Head of caudate nucleus (tissue), 42 donors: ENCODE measurements around the gene TRRAP.

Source experiments
- DNase-seq, 42 donors: peaks; one replicate each; pipeline versions ENCODE4 v3.0.0 to v3.0.0-alpha.2; 2020 to 2021; ENCODE audit warnings: mixed read lengths in 7 of 42
- intact Hi-C: fragments of 100-400 bp; cut with DNase I; formaldehyde crosslinking; loops from one replicate; pipeline ENCODE4 v1.15.0; 2022

Gene TRRAP

GRCh38 chr7:98863601-98864000, 14.7 kb upstream of the TRRAP start:
- intact Hi-C loops = no loop called here
- no peak for DNase-seq

DNA sequence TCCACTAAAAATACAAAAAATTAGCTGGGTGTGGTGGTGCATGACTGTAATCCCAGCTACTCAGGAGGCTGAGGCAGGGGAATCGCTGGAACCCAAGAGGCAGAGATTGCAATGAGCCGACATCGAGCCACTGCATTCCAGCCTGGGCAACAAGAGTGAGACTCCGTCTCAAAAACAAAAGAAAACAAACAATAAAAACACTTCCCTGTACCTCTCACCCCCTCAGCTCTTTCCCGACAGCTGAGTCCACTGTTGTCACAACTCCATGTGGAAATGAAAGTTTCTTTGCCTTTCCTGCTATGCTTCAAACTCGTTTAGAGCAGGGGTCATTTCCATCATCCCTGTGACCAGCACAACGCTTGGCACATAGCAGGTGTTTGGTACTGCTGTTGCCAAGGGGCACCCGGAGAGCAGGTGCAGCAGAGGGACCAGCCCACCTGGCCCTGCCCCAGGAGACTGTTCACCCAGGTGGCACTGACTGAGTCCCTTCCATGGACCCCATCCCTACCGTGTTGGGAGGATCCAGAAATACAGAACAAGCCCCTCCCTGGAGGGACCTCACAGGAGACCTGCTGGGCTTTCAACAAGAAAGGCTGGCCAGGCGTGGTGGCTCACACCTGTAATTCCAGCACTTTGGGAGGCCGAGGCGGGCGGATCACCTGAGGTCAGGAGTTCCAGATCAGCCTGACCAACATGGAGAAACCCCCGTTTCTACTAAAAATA, 13.4 kb upstream of the TRRAP start:
- DNase-seq = no peak
- intact Hi-C loops = no loop called here

- no peak for DNase-seq
- intact Hi-C loops = no loop called here
Measured at GRCh38 chr7:98866351-98866750, 12.0 kb upstream of the TRRAP start.

DNA sequence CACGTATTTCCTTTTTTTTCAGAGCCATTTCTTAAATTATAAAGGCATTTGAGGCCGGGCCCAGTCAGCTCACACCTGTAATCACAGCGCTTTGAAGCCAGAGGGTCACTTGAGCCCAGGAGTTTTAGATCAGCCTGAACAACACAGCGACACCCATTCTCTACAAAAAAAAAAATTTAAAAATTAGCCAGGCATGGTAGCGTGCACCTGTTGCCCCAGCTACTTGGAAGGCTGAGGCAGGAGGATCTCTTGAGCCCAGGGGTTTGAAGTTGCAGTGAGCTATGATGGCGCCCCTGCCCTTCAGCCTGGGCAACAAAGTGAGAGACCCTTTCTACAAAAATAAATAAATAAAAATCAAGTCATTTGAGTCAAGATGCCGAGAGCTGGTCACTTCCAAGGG, 11.6 kb upstream of the TRRAP start:
- no peak for DNase-seq
- intact Hi-C loops = no loop called here

GRCh38 chr7:98868450-98868849, 9.9 kb upstream of the TRRAP start:
- intact Hi-C loops = no loop called here
- no peak for DNase-seq

DNA sequence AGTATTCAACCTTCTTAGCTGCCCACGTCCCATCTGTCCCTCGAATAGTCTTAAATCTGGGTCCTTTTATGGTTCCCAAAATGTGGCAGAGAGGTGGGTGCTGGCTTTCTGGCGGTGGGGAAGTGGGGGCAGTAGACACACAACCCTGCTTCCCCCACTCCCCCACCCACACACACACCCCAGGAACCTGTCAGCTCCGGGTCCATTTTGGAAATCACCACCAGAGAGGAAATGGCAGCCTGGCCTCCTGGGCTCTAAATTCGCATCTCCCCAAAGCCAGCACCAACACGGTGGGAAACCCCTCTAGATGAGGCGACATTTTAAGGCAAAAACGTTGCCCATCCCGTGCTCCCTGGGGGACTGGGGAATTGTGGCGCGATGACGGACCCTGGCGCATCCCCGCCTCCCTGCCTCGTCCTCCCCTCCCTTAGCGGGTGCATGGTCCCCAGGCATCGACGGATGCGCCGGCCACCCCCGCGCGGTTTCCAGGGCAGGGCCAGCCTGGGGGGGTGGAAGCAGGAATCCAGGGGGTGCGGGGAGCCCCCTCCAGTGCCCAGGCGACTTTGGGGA, 9.2 kb upstream of the TRRAP start:
- intact Hi-C loops = no loop called here
- DNase-seq = peak in 16 of 42 donors; percentile 8 to 53 (median 30)

- intact Hi-C loops = loop anchor here (10.0 kb wide), 1 partner anchor 585 kb away; the partner anchor contains the start of gene BRI3
Measured at GRCh38 chr7:98869597-98870120, 8.7 kb upstream of the TRRAP start, which contains the start of gene TMEM130. Gene TMEM130 (minus strand): TSS chr7:98870014. CDS start chr7:98869861, 153 bp downstream.

GRCh38 chr7:98870121-98870651, 8.1 kb upstream of the TRRAP start:
- peak; percentile 66 to 96 (median 88) for DNase-seq
- intact Hi-C loops = loop anchor here (10.0 kb wide), 1 partner anchor 585 kb away; the partner anchor contains the start of gene BRI3

More at GRCh38 chr7:98869597-98870120, 8.7 kb upstream of the TRRAP start, which contains the start of gene TMEM130:
- DNase-seq = peak in 25 of 42 donors; percentile 11 to 75 (median 54)

DNA sequence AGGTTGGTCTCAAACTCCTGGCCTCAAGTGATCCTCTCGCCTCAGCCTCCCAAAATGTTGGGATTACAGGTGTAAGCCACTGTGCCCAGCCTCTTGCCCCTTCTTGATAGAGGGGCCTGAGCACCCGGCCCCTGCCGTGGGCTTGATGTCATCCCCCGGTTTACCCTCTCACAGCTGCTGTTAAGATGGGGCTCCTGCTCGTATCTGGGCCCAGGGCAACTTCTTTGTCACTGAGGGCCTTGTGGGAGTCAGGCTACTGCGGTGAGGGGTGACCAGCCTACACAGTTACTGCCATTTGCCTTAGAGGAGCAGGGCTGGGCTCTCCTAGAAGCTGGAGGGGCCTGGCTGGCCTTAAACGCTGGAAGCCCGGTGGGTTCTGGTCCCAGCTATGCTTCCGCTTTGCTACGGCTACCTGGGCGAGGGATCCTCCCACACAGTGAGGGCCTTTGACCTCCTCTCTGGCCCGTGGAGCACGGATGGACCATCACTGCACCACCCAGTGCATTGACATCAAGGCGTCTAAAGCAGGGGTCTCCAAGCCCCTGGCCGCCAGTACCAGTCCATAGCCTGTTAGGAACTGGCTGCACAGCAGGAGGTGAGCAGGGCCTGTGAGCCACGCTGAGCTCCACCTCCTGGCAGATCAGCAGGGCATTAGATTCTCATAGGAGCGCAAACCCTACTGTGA, 7.4 kb upstream of the TRRAP start:
- intact Hi-C loops = loop anchor here (10.0 kb wide), 1 partner anchor 586 kb away; the partner anchor contains the start of gene BRI3

DNA sequence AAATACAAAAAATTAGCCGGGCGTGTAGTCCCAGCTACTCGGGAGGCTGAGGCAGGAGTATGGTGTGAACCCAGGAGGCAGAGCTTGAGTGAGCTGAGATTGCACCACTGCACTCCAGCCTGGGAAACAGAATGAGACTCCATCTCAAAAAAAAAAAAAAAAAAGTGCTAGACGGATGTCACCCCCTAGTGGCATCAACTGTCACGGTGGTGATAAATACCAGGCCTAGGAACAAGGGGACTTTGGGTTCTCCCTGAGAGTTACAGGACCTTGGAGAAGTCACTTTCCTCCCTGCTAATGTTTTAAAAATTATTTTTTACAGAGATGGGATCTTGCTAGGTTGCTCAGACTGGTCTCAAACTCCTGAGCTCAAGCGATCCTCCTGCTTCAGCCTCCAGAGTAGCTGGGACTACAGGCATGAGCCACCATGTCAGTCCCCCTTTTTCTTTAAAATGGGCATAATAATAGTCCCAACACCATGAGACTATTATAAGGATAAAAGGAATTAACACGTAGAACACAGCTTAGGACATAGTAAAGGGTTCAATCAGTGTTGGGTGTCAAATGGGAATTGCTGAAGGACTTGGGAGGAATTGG, 5.9 kb upstream of the TRRAP start:
- intact Hi-C loops = loop anchor here (10.0 kb wide), 1 partner anchor 588 kb away; the partner anchor contains the start of gene BRI3
- peak in 1 of 42 donors; percentile 5 for DNase-seq

More for the DNA sequence above, 7.4 kb upstream of the TRRAP start:
- DNase-seq = peak in 1 of 42 donors; percentile 21

GRCh38 chr7:98873610-98874009, 4.7 kb upstream of the TRRAP start:
- intact Hi-C loops = loop anchor here (10.0 kb wide), 1 partner anchor 589 kb away; the partner anchor contains the start of gene BRI3
- DNase-seq = peak in 2 of 42 donors; percentile 19 to 42

- intact Hi-C loops = loop anchor here (10.0 kb wide), 1 partner anchor 590 kb away; the partner anchor contains the start of gene BRI3
- no peak for DNase-seq
Measured at GRCh38 chr7:98874942-98875341, 3.4 kb upstream of the TRRAP start.

- intact Hi-C loops = loop anchor here (10.0 kb wide), 1 partner anchor 591 kb away; the partner anchor contains the start of gene BRI3
- peak in 2 of 42 donors; percentile 9 to 36 for DNase-seq
Measured at GRCh38 chr7:98875501-98875900, 2.8 kb upstream of the TRRAP start.

DNA sequence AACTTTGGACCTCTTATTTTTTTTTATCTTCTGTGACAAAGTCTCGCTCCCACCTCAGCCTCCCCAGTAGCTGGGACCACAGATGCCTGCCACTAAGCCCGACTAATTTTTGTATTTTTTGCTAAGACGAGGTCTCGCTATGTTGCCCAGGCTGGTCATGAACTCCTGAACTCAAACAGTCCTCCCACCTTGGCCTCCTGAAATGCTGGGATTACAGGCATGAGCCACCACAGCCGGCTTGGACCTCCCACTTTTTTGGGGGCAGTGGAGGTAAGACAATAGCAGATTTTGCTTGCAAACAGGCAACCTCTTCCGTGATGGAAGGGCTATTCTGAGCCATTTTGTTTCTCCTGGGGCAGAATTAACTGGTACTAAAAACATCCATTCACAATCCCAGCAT, 1.2 kb upstream of the TRRAP start:
- intact Hi-C loops = loop anchor here (10.0 kb wide), 1 partner anchor 592 kb away; the partner anchor contains the start of gene BRI3
- peak in 2 of 42 donors; percentile 27 to 29 for DNase-seq

- DNase-seq = peak in 1 of 42 donors; percentile 35
- intact Hi-C loops = loop anchor here (10.0 kb wide), 1 partner anchor 593 kb away; the partner anchor contains the start of gene BRI3
Measured at GRCh38 chr7:98877692-98878364, 504 bp upstream of the TRRAP start.

GRCh38 chr7:98879198-98879978, 1.1 kb downstream of the TRRAP start:
- DNase-seq = peak in 13 of 42 donors; percentile 7 to 58 (median 28)
- intact Hi-C loops = loop anchor here (10.0 kb wide), 1 partner anchor 595 kb away; the partner anchor contains the start of gene BRI3

DNA sequence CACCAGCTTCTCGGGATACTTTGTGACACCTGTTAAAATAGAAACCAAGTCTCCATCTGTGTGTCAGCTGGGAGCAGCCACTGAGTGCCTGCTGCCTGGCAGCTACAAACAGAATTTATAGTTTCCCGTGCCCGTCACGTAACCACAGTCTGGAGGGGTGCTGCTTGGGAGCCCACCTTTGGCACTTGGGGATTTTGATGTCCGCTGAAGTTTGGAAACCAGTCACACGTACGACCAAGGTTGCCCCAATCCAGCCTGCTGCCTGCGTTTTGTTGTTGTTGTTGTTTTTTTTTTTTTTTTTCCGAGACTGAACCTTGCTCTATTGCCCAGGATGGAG, 1.6 kb downstream of the TRRAP start:
- intact Hi-C loops = loop anchor here (10.0 kb wide), 1 partner anchor 595 kb away; the partner anchor contains the start of gene BRI3
- DNase-seq = peak in 1 of 42 donors; percentile 25
